Testis (tissue), 3 donors: ENCODE measurements around the gene MS4A18. TPM values are rescaled to one million over a fixed set of nuclear protein-coding genes. Genes with fewer than 3 reads are reported as not detected.

ENCODE experiments used
- DNase-seq: peaks from one replicate; pipeline ENCODE4 v3.0.0-alpha.2; 2019
- H3K27ac ChIP-seq, 2 donors: fragments of 200-600 bp; sonication (generic); one replicate each; pipeline ENCODE4 v1.5.1; 2019
- H3K27me3 ChIP-seq: fragments of 200-600 bp; sonication (generic); one replicate; pipeline ENCODE4 v1.5.1; 2019
- H3K36me3 ChIP-seq: fragments of 200-600 bp; sonication (generic); one replicate; pipeline ENCODE4 v1.5.1; 2017; ENCODE audit warnings: low read depth; ENCODE audit errors: missing control alignments
- H3K4me1 ChIP-seq: fragments of 200-600 bp; sonication (generic); one replicate; pipeline ENCODE4 v1.5.1; 2019
- H3K4me3 ChIP-seq, 2 donors: fragments of 200-600 bp; sonication (generic); one replicate each; pipeline ENCODE4 v1.5.1; 2017 to 2019
- H3K9me3 ChIP-seq: fragments of 200-600 bp; sonication (generic); one replicate; pipeline ENCODE4 v1.5.1; 2017
- CTCF ChIP-seq, 3 experiments: fragments of 450-650 bp in 2 of 3; fragments of 200-600 bp in 1 of 3; sonication (generic) in 1 of 3; IDR thresholded peaks; one replicate each; pipeline ENCODE4 v1.5.1; 2016 to 2019; ENCODE audit warnings: antibody characterized with exemption in 3 of 3, mild to moderate bottlenecking in 2 of 3, moderate library complexity in 1 of 3
- POLR2A ChIP-seq: fragments of 450-650 bp; IDR thresholded peaks from one replicate; pipeline ENCODE4 v1.6.1; 2017; ENCODE audit warnings: antibody characterized with exemption, mild to moderate bottlenecking, moderate library complexity
- WGBS, 2 donors: methylation state at CpG; one replicate each; pipeline ENCODE4 v1.1.5; 2018; 5-methylcytosine and 5-hydroxymethylcytosine counted together
- intact Hi-C: fragments of 100-400 bp; cut with DNase I; formaldehyde crosslinking; loops from one replicate; pipeline ENCODE4 v1.15.1; 2023; ENCODE audit warnings: low total_unique reads
- polyA plus RNA-seq: library from polyadenylated mRNA; stranded (reverse); fragments of 350-450 nt; fragmentation: Illumina TruSeq; extraction: RNeasy Lipid Tissue Mini Kit (QIAGEN cat#74804); gene quantifications from one replicate; pipeline ENCODE4 v1.2.3, GENCODE V29; 2014; ENCODE audit warnings: low read depth, low replicate concordance; ENCODE audit not compliant: insufficient read depth
- total RNA-seq, 2 donors: library from RNA; depleted of rRNA; stranded (reverse); fragments of >200 nt; gene quantifications; one replicate each; pipeline ENCODE4 v1.2.3, GENCODE V29; 2016

MS4A18 gene
- total and polyA plus RNA-seq, 3 donors from 2014 or later = 0.50 to 0.96 TPM; not detected in 1

GRCh38 chr11:60699284-60699691 is 25.2 kb upstream of the MS4A18 start, which contains the start of gene MS4A8:
Gene MS4A8, plus strand, starts transcription at chr11:60699612. Its CDS starts 1,249 bp downstream, at chr11:60700861.
- Histone ChIP-seq H3K4me1 (peaks cover 3% of the 10 kb centered on the region), H3K36me3 (no peaks in the 10 kb centered on the region), H3K4me3 (no peak within 1 kb of the TSS), H3K9me3 (no peaks in the 10 kb centered on the region), H3K27me3 (no peaks in the 10 kb centered on the region), H3K27ac (no peak within 1 kb of the TSS)
- no peak for DNase-seq
- WGBS, 2 donors = 36 to 44% methylated on average over 2 of the region's 2 CpGs
- TF ChIP-seq POLR2A (no peak), CTCF (IDR thresholded peaks at IDR 0.05) (no peak)
- intact Hi-C loops = no loop called here

GRCh38 chr11:60699936-60700335 is 24.6 kb upstream of the MS4A18 start:
- TF ChIP-seq POLR2A = no peak
- no peak for TF ChIP-seq CTCF (IDR thresholded peaks at IDR 0.05)
- H3K27ac ChIP-seq = no peak overlapping the region
- no peak overlapping the region for H3K4me3 ChIP-seq
- intact Hi-C loops = no loop called here
- H3K4me1 ChIP-seq = peaks cover 3% of the 10 kb centered on the region
- no peaks in the 10 kb centered on the region for H3K27me3 ChIP-seq
- H3K9me3 ChIP-seq = no peaks in the 10 kb centered on the region
- DNase-seq = no peak
- H3K36me3 ChIP-seq = no peaks in the 10 kb centered on the region
- 96 to 98% methylated on average over 5 of the region's 5 CpGs for WGBS, 2 donors

GRCh38 chr11:60700689-60701468 is 23.6 kb upstream of the MS4A18 start:
- Histone ChIP-seq H3K4me3 (no peak overlapping the region), H3K4me1 (peaks cover 3% of the 10 kb centered on the region), H3K27ac (no peak overlapping the region), H3K27me3 (no peaks in the 10 kb centered on the region), H3K9me3 (no peaks in the 10 kb centered on the region), H3K36me3 (no peaks in the 10 kb centered on the region)
- TF ChIP-seq POLR2A (no peak), CTCF (IDR thresholded peaks at IDR 0.05) (peak in 2 of 3 experiments; percentile 45 to 57)
- WGBS, 2 donors = 61 to 64% methylated on average over 12 to 14 of the region's 14 CpGs
- DNase-seq = peak; percentile 54
- intact Hi-C loops = no loop called here

- H3K36me3 ChIP-seq = no peaks in the 10 kb centered on the region
- intact Hi-C loops = no loop called here
- H3K9me3 ChIP-seq = no peaks in the 10 kb centered on the region
- H3K27me3 ChIP-seq = no peaks in the 10 kb centered on the region
- no peak for DNase-seq
- no peak overlapping the region for H3K27ac ChIP-seq
- 64 to 75% methylated on average over 4 of the region's 4 CpGs for WGBS, 2 donors
- peaks cover 3% of the 10 kb centered on the region for H3K4me1 ChIP-seq
- TF ChIP-seq CTCF (IDR thresholded peaks at IDR 0.05) = peak in 1 of 3 experiments; percentile 10
- TF ChIP-seq POLR2A = no peak
- no peak overlapping the region for H3K4me3 ChIP-seq
These were observed 23.1 kb upstream of the MS4A18 start for GRCh38 chr11:60701469-60701818.

GRCh38 chr11:60703374-60703773 is 21.1 kb upstream of the MS4A18 start:
- no peak overlapping the region for H3K4me3 ChIP-seq
- WGBS, 2 donors = 69 to 75% methylated on average over 10 to 12 of the region's 12 CpGs
- DNase-seq = no peak
- H3K36me3 ChIP-seq = no peaks in the 10 kb centered on the region
- no peaks in the 10 kb centered on the region for H3K9me3 ChIP-seq
- no peak overlapping the region for H3K27ac ChIP-seq
- TF ChIP-seq POLR2A (no peak), CTCF (IDR thresholded peaks at IDR 0.05) (no peak)
- intact Hi-C loops = no loop called here
- H3K27me3 ChIP-seq = no peaks in the 10 kb centered on the region
- peaks cover 3% of the 10 kb centered on the region for H3K4me1 ChIP-seq
